H9 (cell line): ENCODE results near the gene IDH3B. TPM values are rescaled to one million over a fixed set of nuclear protein-coding genes. Genes with fewer than 3 reads are reported as not detected.
A peak's percentile ranks its signal among the peaks of the same experiment; 100 is the strongest.

Source experiments
- DNase-seq: peaks from one replicate; pipeline ENCODE4 v3.0.0-alpha.2; 2017
- H2AFZ ChIP-seq: one replicate; pipeline ENCODE4 v1.6.1; 2013; ENCODE audit warnings: mild to moderate bottlenecking, low read length, control low read depth, moderate library complexity
- H2AK5ac ChIP-seq: 2 replicates; pipeline ENCODE4 v1.6.1; 2013; ENCODE audit warnings: low read length, control low read depth, mixed read lengths; ENCODE audit not compliant: insufficient read length
- H2BK120ac ChIP-seq: one replicate; pipeline ENCODE4 v1.6.1; 2013; ENCODE audit warnings: low read depth, mild to moderate bottlenecking, low read length, control low read depth, inconsistent platforms; ENCODE audit not compliant: poor library complexity, severe bottlenecking
- H2BK12ac ChIP-seq: 2 replicates; pipeline ENCODE4 v1.6.1; 2013; ENCODE audit warnings: low read length, control low read depth, mixed read lengths, low read depth; ENCODE audit not compliant: insufficient read length
- H2BK15ac ChIP-seq: 2 replicates; pipeline ENCODE4 v1.6.1; 2013; ENCODE audit warnings: low read depth, low read length, control low read depth
- H2BK20ac ChIP-seq: one replicate; pipeline ENCODE4 v1.6.1; 2013; ENCODE audit warnings: low read depth, mild to moderate bottlenecking, low read length, control low read depth, inconsistent platforms; ENCODE audit not compliant: poor library complexity, severe bottlenecking
- H2BK5ac ChIP-seq: 2 replicates; pipeline ENCODE4 v1.6.1; 2013; ENCODE audit warnings: low read length, control low read depth, mixed read lengths; ENCODE audit not compliant: insufficient read length
- H3K14ac ChIP-seq: 2 replicates; pipeline ENCODE4 v1.6.1; 2013; ENCODE audit warnings: low read length, control low read depth; ENCODE audit not compliant: insufficient read depth
- H3K18ac ChIP-seq: 2 replicates; pipeline ENCODE4 v1.6.1; 2013; ENCODE audit warnings: low read depth, mild to moderate bottlenecking, mixed read lengths, low read length, control low read depth; ENCODE audit not compliant: insufficient read length
- H3K23ac ChIP-seq: 2 replicates; pipeline ENCODE4 v1.6.1; 2013; ENCODE audit warnings: low read length, control low read depth, mixed read lengths, low read depth; ENCODE audit not compliant: insufficient read length
- H3K23me2 ChIP-seq: 2 replicates; pipeline ENCODE4 v1.6.1; 2013; ENCODE audit warnings: low read depth, mild to moderate bottlenecking, mixed read lengths, low read length, control low read depth; ENCODE audit not compliant: insufficient read length, poor library complexity, severe bottlenecking
- H3K27ac ChIP-seq: 2 replicates; pipeline ENCODE4 v1.5.1; 2013; ENCODE audit warnings: low read length, control low read depth, mixed read lengths, low read depth; ENCODE audit not compliant: insufficient read length
- H3K27me3 ChIP-seq: 2 replicates; pipeline ENCODE4 v1.6.1; 2013; ENCODE audit warnings: low read length, control low read depth, inconsistent platforms; ENCODE audit not compliant: insufficient read depth
- H3K4ac ChIP-seq: 2 replicates; pipeline ENCODE4 v1.6.1; 2013; ENCODE audit warnings: low read depth, mild to moderate bottlenecking, control low read depth, inconsistent platforms, low read length, moderate library complexity
- H3K4me1 ChIP-seq: 2 replicates; pipeline ENCODE4 v1.6.1; 2013; ENCODE audit warnings: low read length, control low read depth, inconsistent platforms; ENCODE audit not compliant: insufficient read depth
- H3K4me2 ChIP-seq: 2 replicates; pipeline ENCODE4 v1.6.1; 2013; ENCODE audit warnings: low read length, control low read depth, mixed read lengths; ENCODE audit not compliant: insufficient read length, insufficient read depth
- H3K56ac ChIP-seq: 2 replicates; pipeline ENCODE4 v1.6.1; 2013; ENCODE audit warnings: low read depth, mild to moderate bottlenecking, mixed read lengths, low read length, control low read depth; ENCODE audit not compliant: insufficient read length
- H3K79me1 ChIP-seq: 2 replicates; pipeline ENCODE4 v1.6.1; 2013; ENCODE audit warnings: low read depth, mild to moderate bottlenecking, moderate library complexity, low read length, control low read depth, inconsistent platforms; ENCODE audit not compliant: insufficient read depth, poor library complexity, severe bottlenecking
- H3K79me2 ChIP-seq: 2 replicates; pipeline ENCODE4 v1.6.1; 2013; ENCODE audit warnings: low read length, control low read depth, inconsistent platforms; ENCODE audit not compliant: insufficient read depth
- H3K9ac ChIP-seq: 2 replicates; pipeline ENCODE4 v1.6.1; 2013; ENCODE audit warnings: low read length, control low read depth, mixed read lengths; ENCODE audit not compliant: insufficient read length; ENCODE audit errors: extremely low read depth
- H3K9me3 ChIP-seq: one replicate; pipeline ENCODE4 v1.6.1; 2013; ENCODE audit warnings: low read depth, low read length, inconsistent platforms; ENCODE audit not compliant: control insufficient read depth
- H3T11ph ChIP-seq: one replicate; pipeline ENCODE4 v1.6.1; 2013; ENCODE audit warnings: mild to moderate bottlenecking, low read length, control low read depth, inconsistent platforms
- H4K20me1 ChIP-seq: one replicate; pipeline ENCODE4 v1.6.1; 2013; ENCODE audit not compliant: control insufficient read depth, insufficient read length, insufficient read depth
- H4K5ac ChIP-seq: 2 replicates; pipeline ENCODE4 v1.6.1; 2013; ENCODE audit warnings: low read depth, mild to moderate bottlenecking, mixed read lengths, low read length, control low read depth; ENCODE audit not compliant: insufficient read length
- H4K8ac ChIP-seq: replicated peaks from 2 replicates; pipeline ENCODE4 v1.6.1; 2013; ENCODE audit warnings: low read length, control low read depth, mixed read lengths, low read depth; ENCODE audit not compliant: insufficient read length
- H4K91ac ChIP-seq: 2 replicates; pipeline ENCODE4 v1.6.1; 2013; ENCODE audit warnings: low read depth, mild to moderate bottlenecking, moderate library complexity, mixed read lengths, low read length, control low read depth; ENCODE audit not compliant: insufficient read length
- H3K27ac Mint-ChIP-seq, 3 experiments: 2 replicates in 2 of 3; 3 replicates in 1 of 3; pipeline ENCODE4 v1.8.0; 2020 to 2021; ENCODE audit warnings: mixed read lengths in 3 of 3, mild to moderate bottlenecking in 1 of 3, moderate library complexity in 1 of 3
- H3K27me3 Mint-ChIP-seq: 2 replicates; pipeline ENCODE4 v1.8.0; 2021; ENCODE audit warnings: low read depth, mild to moderate bottlenecking, moderate library complexity, mixed read lengths
- H3K36me3 Mint-ChIP-seq, 3 experiments: 2 replicates in 2 of 3; 3 replicates in 1 of 3; pipeline ENCODE4 v1.8.0; 2020 to 2021; ENCODE audit warnings: low read depth in 3 of 3, mixed read lengths in 3 of 3; ENCODE audit not compliant: insufficient read depth in 1 of 3
- H3K4me1 Mint-ChIP-seq, 2 experiments: 2 replicates each; pipeline ENCODE4 v1.8.0; 2020; ENCODE audit warnings: mixed read lengths in 2 of 2
- H3K4me3 Mint-ChIP-seq, 2 experiments: 2 replicates in 1 of 2; 3 replicates in 1 of 2; pipeline ENCODE4 v1.8.0; 2020 to 2021; ENCODE audit warnings: mild to moderate bottlenecking in 2 of 2, mixed read lengths in 2 of 2, moderate library complexity in 1 of 2
- H3K9me3 Mint-ChIP-seq, 2 experiments: 2 replicates in 1 of 2; 3 replicates in 1 of 2; pipeline ENCODE4 v1.8.0; 2020; ENCODE audit warnings: mild to moderate bottlenecking in 2 of 2, mixed read lengths in 2 of 2, moderate library complexity in 1 of 2
- CTCF ChIP-seq: fragments of 200-600 bp; sonication (generic); conservative IDR thresholded peaks from 3 replicates; pipeline ENCODE4 v1.8.0; 2021; ENCODE audit warnings: antibody characterized with exemption, mild to moderate bottlenecking
- WGBS: extraction: QIAGEN DNeasy Blood & Tissue Kit; methylation state at CpG from one replicate; pipeline ENCODE4 v1.1.7; 2013; ENCODE audit warnings: missing lambda C conversion rate, low lambda C conversion rate, mixed read lengths; ENCODE audit not compliant: insufficient read length; ENCODE audit errors: extremely low coverage; 5-methylcytosine and 5-hydroxymethylcytosine counted together
- total RNA-seq: library from RNA; stranded (reverse); gene quantifications from 2 replicates; pipeline ENCODE4 v1.2.1, GENCODE V29; 2021

The IDH3B gene
- total RNA-seq, 1 experiment from 2014 or later = 114 TPM

GRCh38 chr20:2655331-2656116, 8.5 kb downstream of the IDH3B start:
- H3K4me1 ChIP-seq = no peaks in the 10 kb centered on the region; the same call in 1 of the 2 replicates
- H3K9me3 Mint-ChIP-seq = no peaks in the 10 kb centered on the region
- H2AFZ ChIP-seq = no peak overlapping the region
- no peak overlapping the region for H2BK15ac ChIP-seq
- peaks cover 15 to 22% of the 10 kb centered on the region in 2 experiments for H3K4me1 Mint-ChIP-seq
- no peak overlapping the region for H3K14ac ChIP-seq
- H3K9ac ChIP-seq = no peak overlapping the region
- no peak overlapping the region for H2BK5ac ChIP-seq
- H4K91ac ChIP-seq = no peak overlapping the region
- H3K4me2 ChIP-seq = no peak overlapping the region
- H3K23me2 ChIP-seq = peaks cover 9% of the 10 kb centered on the region
- no peak overlapping the region for H3K27ac ChIP-seq
- no peak for TF ChIP-seq CTCF
- no peak overlapping the region for H2BK12ac ChIP-seq
- no peak for DNase-seq
- H3T11ph ChIP-seq = no peak overlapping the region
- H3K27me3 Mint-ChIP-seq = peaks cover 3% of the 10 kb centered on the region; the same call in 1 of the 2 replicates
- H3K27ac Mint-ChIP-seq = peak overlapping the region in 1 of 3 experiments; percentile 84; a peak in 2 of 7 replicates
- no peak overlapping the region for H2BK20ac ChIP-seq
- H4K20me1 ChIP-seq = no peaks in the 10 kb centered on the region
- no peak overlapping the region for H3K4ac ChIP-seq
- H2AK5ac ChIP-seq = no peak overlapping the region
- H4K8ac ChIP-seq = no peak overlapping the region
- no peak overlapping the region for H2BK120ac ChIP-seq
- no peak overlapping the region for H4K5ac ChIP-seq
- H3K18ac ChIP-seq = no peak overlapping the region
- no peak overlapping the region for H3K23ac ChIP-seq
- no peaks in the 10 kb centered on the region for H3K27me3 ChIP-seq
- H3K9me3 ChIP-seq = no peaks in the 10 kb centered on the region
- peaks cover 58 to 80% (median 75%) of the 10 kb centered on the region in 3 experiments for H3K36me3 Mint-ChIP-seq
- no peak overlapping the region for H3K56ac ChIP-seq
- peak overlapping the region; percentile 88 to 93; a peak in 4 of 5 replicates for H3K4me3 Mint-ChIP-seq
- H3K79me1 ChIP-seq = peaks cover 11% of the 10 kb centered on the region
- H3K79me2 ChIP-seq = peaks cover 17% of the 10 kb centered on the region
- WGBS = no CpG with 5 or more reads among the region's 17 CpGs
